Measurements from ENCODE around the gene RABAC1. TPM values are rescaled to one million over a fixed set of nuclear protein-coding genes. Genes with fewer than 3 reads are reported as not detected.
A peak's percentile ranks its signal among the peaks of the same experiment; 100 is the strongest.

The RABAC1 gene
- total RNA-seq, 1 experiment from 2014 or later = 94.0 TPM

GRCh38 chr19:41958367-41959055 is 610 bp downstream of the RABAC1 start:
- no peak overlapping the region for H4K8ac ChIP-seq (replicated peaks; ENCODE audit: insufficient read length, low read depth, low read length)
- no peak overlapping the region for H2BK5ac ChIP-seq (ENCODE audit: insufficient read length, low read length)
- H3K14ac ChIP-seq (ENCODE audit: insufficient read depth, low read length) = peak overlapping the region; percentile 37; the same call in 1 of the 2 replicates
- no peak overlapping the region for H2BK12ac ChIP-seq (ENCODE audit: insufficient read length, low read depth, low read length)
- H2BK15ac ChIP-seq (ENCODE audit: low read depth, low read length) = no peak overlapping the region
- H3K18ac ChIP-seq (ENCODE audit: insufficient read length, low read depth, low read length) = peak overlapping the region; percentile 59
- no peaks in the 10 kb centered on the region for H3K79me2 ChIP-seq (ENCODE audit: insufficient read depth, low read length)
- TF ChIP-seq CTCF (conservative IDR thresholded peaks at IDR 0.05) = no peak
- H3K56ac ChIP-seq (ENCODE audit: insufficient read length, low read depth, low read length) = no peak overlapping the region
- no peaks in the 10 kb centered on the region for H3K9me3 ChIP-seq (ENCODE audit: control insufficient read depth, low read depth, low read length)
- Mint-ChIP-seq H3K27me3 (ENCODE audit: low read depth) (no peaks in the 10 kb centered on the region), H3K36me3 (ENCODE audit: insufficient read depth in 1 of 3, low read depth in 3 of 3) (peaks cover 4 to 21% (median 5%) of the 10 kb centered on the region in 3 experiments; a peak in 5 of 7 replicates), H3K9me3 (no peaks in the 10 kb centered on the region), H3K4me1 (peaks cover 16 to 22% of the 10 kb centered on the region in 2 experiments), H3K4me3 (peak overlapping the region; percentile 73 to 82), H3K27ac (peak overlapping the region; percentile 71 to 81 (median 80); a peak in 4 of 7 replicates)
- peak; percentile 93 for DNase-seq
- no peaks in the 10 kb centered on the region for H3K4me1 ChIP-seq (ENCODE audit: insufficient read depth, low read length)
- no CpG with 5 or more reads among the region's 43 CpGs for WGBS (ENCODE audit: extremely low coverage, insufficient read length, low lambda C conversion rate)
- no peaks in the 10 kb centered on the region for H3K23me2 ChIP-seq (ENCODE audit: insufficient read length, low read depth, low read length, poor library complexity, severe bottlenecking)
- H3K27ac ChIP-seq (ENCODE audit: insufficient read length, low read depth, low read length) = no peak overlapping the region
- H3K27me3 ChIP-seq (ENCODE audit: insufficient read depth, low read length) = no peaks in the 10 kb centered on the region
- H4K91ac ChIP-seq (ENCODE audit: insufficient read length, low read depth, low read length) = no peak overlapping the region
- peak overlapping the region; percentile 62 for H3K9ac ChIP-seq (ENCODE audit: extremely low read depth, insufficient read length, low read length)
- no peak overlapping the region for H2AFZ ChIP-seq (ENCODE audit: low read length)
- no peak overlapping the region for H3K4ac ChIP-seq (ENCODE audit: low read depth, low read length)
- no peak overlapping the region for H3K23ac ChIP-seq (ENCODE audit: insufficient read length, low read depth, low read length)
- H2BK20ac ChIP-seq (ENCODE audit: low read depth, low read length, poor library complexity, severe bottlenecking) = no peak overlapping the region
- H2AK5ac ChIP-seq (ENCODE audit: insufficient read length, low read length) = no peak overlapping the region
- peaks cover 3% of the 10 kb centered on the region for H4K20me1 ChIP-seq (ENCODE audit: control insufficient read depth, insufficient read depth, insufficient read length)
- H4K5ac ChIP-seq (ENCODE audit: insufficient read length, low read depth, low read length) = no peak overlapping the region
- H3K4me2 ChIP-seq (ENCODE audit: insufficient read depth, insufficient read length, low read length) = peak overlapping the region; percentile 54
- H3T11ph ChIP-seq (ENCODE audit: low read length) = no peak overlapping the region
- H3K79me1 ChIP-seq (ENCODE audit: insufficient read depth, low read depth, low read length, poor library complexity, severe bottlenecking) = no peaks in the 10 kb centered on the region
- H2BK120ac ChIP-seq (ENCODE audit: low read depth, low read length, poor library complexity, severe bottlenecking) = no peak overlapping the region
